Measurements from ENCODE around the gene CASQ2.

Gene CASQ2

GRCh38 chr1:115666702-115667101 lies 101.8 kb downstream of the CASQ2 start:
- no peak overlapping the region for H3K4me3 ChIP-seq (ENCODE audit: low read depth, low read length)

- H3K4me3 ChIP-seq (ENCODE audit: low read depth, low read length): no peak overlapping the region
Observed at GRCh38 chr1:115666206-115666605, 102.3 kb downstream of the CASQ2 start.

GRCh38 chr1:115665319-115666096 lies 103.0 kb downstream of the CASQ2 start:
- H3K4me3 ChIP-seq (ENCODE audit: low read depth, low read length): no peak overlapping the region

- H3K4me3 ChIP-seq (ENCODE audit: low read depth, low read length): no peak overlapping the region
Observed at GRCh38 chr1:115661157-115661556, 107.4 kb downstream of the CASQ2 start.

GRCh38 chr1:115660151-115660550 lies 108.4 kb downstream of the CASQ2 start:
- H3K4me3 ChIP-seq (ENCODE audit: low read depth, low read length): no peak overlapping the region

- H3K4me3 ChIP-seq (ENCODE audit: low read depth, low read length): no peak overlapping the region
Observed at GRCh38 chr1:115658646-115659045, 109.9 kb downstream of the CASQ2 start.

- H3K4me3 ChIP-seq (ENCODE audit: low read depth, low read length): no peak overlapping the region
Observed at GRCh38 chr1:115656461-115657077, 111.9 kb downstream of the CASQ2 start.

- no peak overlapping the region for H3K4me3 ChIP-seq (ENCODE audit: low read depth, low read length)
Observed at GRCh38 chr1:115655916-115656315, 112.6 kb downstream of the CASQ2 start.

GRCh38 chr1:115655306-115655663 lies 113.2 kb downstream of the CASQ2 start:
- H3K4me3 ChIP-seq (ENCODE audit: low read depth, low read length): no peak overlapping the region

GRCh38 chr1:115654663-115655305 lies 113.7 kb downstream of the CASQ2 start:
- H3K4me3 ChIP-seq (ENCODE audit: low read depth, low read length): no peak overlapping the region

GRCh38 chr1:115654125-115654524 lies 114.4 kb downstream of the CASQ2 start:
- no peak overlapping the region for H3K4me3 ChIP-seq (ENCODE audit: low read depth, low read length)

- H3K4me3 ChIP-seq (ENCODE audit: low read depth, low read length): no peak overlapping the region
Observed at GRCh38 chr1:115652236-115652788, 116.2 kb downstream of the CASQ2 start.

GRCh38 chr1:115651391-115651790 lies 117.1 kb downstream of the CASQ2 start:
- H3K4me3 ChIP-seq (ENCODE audit: low read depth, low read length): no peak overlapping the region

- no peak overlapping the region for H3K4me3 ChIP-seq (ENCODE audit: low read depth, low read length)
Observed at GRCh38 chr1:115650961-115651360, 117.6 kb downstream of the CASQ2 start.

Measured in iPS-11a (cell line).